Upper lobe of left lung (tissue), 6 donors: ENCODE data around the gene SMIM10L1. TPM values are rescaled to one million over a fixed set of nuclear protein-coding genes. Genes with fewer than 3 reads are reported as not detected.

Experiments
- ATAC-seq, 2 donors: fragments of 200-7000 bp; cut with Tn5 transposase; one replicate each; pipeline ENCODE4 v1.9.1; 2022; ENCODE audit warnings: mild to moderate bottlenecking in 2 of 2, moderate library complexity in 2 of 2; ENCODE audit not compliant: low FRiP score in 2 of 2
- DNase-seq, 2 donors: peaks; one replicate each; pipeline ENCODE4 v3.0.0-alpha.2; 2019 to 2020
- H3K27ac ChIP-seq, 4 donors: fragments of 200-600 bp; sonication (generic); one replicate each; pipeline ENCODE4 v1.5.1; 2016 to 2019
- H3K27me3 ChIP-seq, 4 donors: fragments of 200-600 bp; sonication (generic); one replicate each; pipeline ENCODE4 v1.5.1; 2017 to 2019
- H3K36me3 ChIP-seq, 4 donors: fragments of 200-600 bp; sonication (generic); one replicate each; pipeline ENCODE4 v1.5.1; 2016 to 2019
- H3K4me1 ChIP-seq, 4 donors: fragments of 200-600 bp; sonication (generic); one replicate each; pipeline ENCODE4 v1.5.1; 2018 to 2019
- H3K4me3 ChIP-seq, 4 donors: fragments of 200-600 bp; sonication (generic); one replicate each; pipeline ENCODE4 v1.5.1; 2017 to 2019; ENCODE audit warnings: mild to moderate bottlenecking in 2 of 4, moderate library complexity in 1 of 4
- H3K9me3 ChIP-seq, 4 donors: fragments of 200-600 bp; sonication (generic); one replicate each; pipeline ENCODE4 v1.5.1; 2018 to 2019
- CTCF ChIP-seq, 6 experiments: fragments of 450-650 bp in 4 of 6; fragments of 200-600 bp in 2 of 6; sonication (generic) in 2 of 6; IDR thresholded peaks; one replicate each; pipeline ENCODE4 v1.5.1; 2016 to 2019; ENCODE audit warnings: antibody characterized with exemption in 6 of 6
- EP300 ChIP-seq, 4 donors: sonication (generic); formaldehyde crosslinking; IDR thresholded peaks; one replicate each; pipeline ENCODE4 v1.5.1; 2017; ENCODE audit warnings: antibody characterized with exemption in 4 of 4, control low read depth in 2 of 4
- POLR2A ChIP-seq, 4 donors: fragments of 450-650 bp; IDR thresholded peaks; one replicate each; pipeline ENCODE4 v1.5.1; 2016 to 2017; ENCODE audit warnings: antibody characterized with exemption in 4 of 4, mild to moderate bottlenecking in 2 of 4
- POLR2AphosphoS5 ChIP-seq, 2 donors: sonication (generic); formaldehyde crosslinking; IDR thresholded peaks; one replicate each; pipeline ENCODE4 v1.5.1; 2017; ENCODE audit warnings: antibody characterized with exemption in 2 of 2
- WGBS, 2 donors: methylation state at CpG; one replicate each; pipeline ENCODE4 v1.1.5; 2017 to 2018; 5-methylcytosine and 5-hydroxymethylcytosine counted together
- total RNA-seq, 6 donors: library from RNA; depleted of rRNA in 4 of 6; stranded (reverse); fragments of >200 nt in 4 of 6; gene quantifications; one replicate each; pipeline versions ENCODE4 v1.1.0 to v1.2.1, GENCODE V29; 2016 to 2021
- donor health status: DM: no; HTN: no; CAD: no; lungs with moderate emphysema.
- donor health status: DM: no; HTN: yes; CAD: no; lungs with severe emphysema.

Gene SMIM10L1
- 1 to 10 TPM; 1.3 to 9.2 (median 8.1) TPM for total RNA-seq

GRCh38 chr12:11171145-11171968 is at the start of gene SMIM10L1:
Gene SMIM10L1 (plus strand): TSS chr12:11171194. CDS start chr12:11171357, 163 bp downstream.
- peak in 3 of 4 donors; percentile 67 to 81 (median 79) for TF ChIP-seq POLR2A (IDR thresholded peaks at IDR 0.05)
- no peak for TF ChIP-seq EP300 (IDR thresholded peaks at IDR 0.05)
- peak in 4 of 6 experiments; percentile 5 to 43 (median 28) for TF ChIP-seq CTCF (IDR thresholded peaks at IDR 0.05)
- TF ChIP-seq POLR2AphosphoS5 (IDR thresholded peaks at IDR 0.05): peak; percentile 70 to 81
- Histone ChIP-seq H3K36me3 (no peaks in the 10 kb centered on the region), H3K4me1 (peaks cover 23 to 35% (median 31%) of the 10 kb centered on the region in 4 donors), H3K27me3 (no peaks in the 10 kb centered on the region), H3K4me3 (peak within 1 kb of the TSS; percentile 66 to 89 (median 84)), H3K9me3 (no peaks in the 10 kb centered on the region), H3K27ac (peak within 1 kb of the TSS; percentile 94 to 99 (median 97))
- peak; percentile 95 to 96 for DNase-seq
- WGBS, 2 donors: 0 to 1% methylated on average over 14 to 69 of the region's 70 CpGs
- peak; percentile 98 to 100 for ATAC-seq

GRCh38 chr12:11130382-11130781 is 40.6 kb upstream of the SMIM10L1 start:
- H3K36me3 ChIP-seq: no peaks in the 10 kb centered on the region
- no peaks in the 10 kb centered on the region for H3K27me3 ChIP-seq
- no peak for TF ChIP-seq POLR2A (IDR thresholded peaks at IDR 0.05)
- no peak for TF ChIP-seq POLR2AphosphoS5 (IDR thresholded peaks at IDR 0.05)
- H3K27ac ChIP-seq: no peak overlapping the region
- H3K4me1 ChIP-seq: no peaks in the 10 kb centered on the region
- H3K4me3 ChIP-seq: no peak overlapping the region
- H3K9me3 ChIP-seq: no peaks in the 10 kb centered on the region
- DNase-seq: no peak
- ATAC-seq: no peak
- 100% methylated on average over 3 of the region's 3 CpGs for WGBS, 2 donors

GRCh38 chr12:11130999-11131398 is 40.0 kb upstream of the SMIM10L1 start:
- Histone ChIP-seq H3K4me1 (no peaks in the 10 kb centered on the region), H3K36me3 (no peaks in the 10 kb centered on the region), H3K27ac (no peak overlapping the region), H3K9me3 (no peaks in the 10 kb centered on the region), H3K4me3 (no peak overlapping the region), H3K27me3 (no peaks in the 10 kb centered on the region)
- DNase-seq: no peak
- TF ChIP-seq CTCF (IDR thresholded peaks at IDR 0.05): no peak
- no peak for TF ChIP-seq POLR2A (IDR thresholded peaks at IDR 0.05)
- WGBS, 2 donors: 81 to 92% methylated on average over 2 of the region's 2 CpGs
- no peak for ATAC-seq

- Histone ChIP-seq H3K27ac (no peak overlapping the region), H3K4me1 (no peaks in the 10 kb centered on the region), H3K9me3 (no peaks in the 10 kb centered on the region), H3K27me3 (no peaks in the 10 kb centered on the region), H3K4me3 (no peak overlapping the region), H3K36me3 (no peaks in the 10 kb centered on the region)
- DNase-seq: no peak
- ATAC-seq: no peak
- WGBS, 2 donors: 93 to 95% methylated on average over 2 of the region's 2 CpGs
- TF ChIP-seq EP300 (IDR thresholded peaks at IDR 0.05) (no peak), CTCF (IDR thresholded peaks at IDR 0.05) (no peak)
Measured at GRCh38 chr12:11133162-11133561, 37.8 kb upstream of the SMIM10L1 start.

GRCh38 chr12:11133816-11134215 is 37.2 kb upstream of the SMIM10L1 start:
- no peak for DNase-seq

More at GRCh38 chr12:11133816-11134215, 37.2 kb upstream of the SMIM10L1 start:
- H3K27me3 ChIP-seq: no peaks in the 10 kb centered on the region
- TF ChIP-seq EP300 (IDR thresholded peaks at IDR 0.05) (no peak), CTCF (IDR thresholded peaks at IDR 0.05) (no peak), POLR2AphosphoS5 (IDR thresholded peaks at IDR 0.05) (no peak)
- no peaks in the 10 kb centered on the region for H3K36me3 ChIP-seq
- 92% methylated on average over 2 of the region's 2 CpGs for WGBS, 2 donors
- no peak for ATAC-seq
- no peak overlapping the region for H3K4me3 ChIP-seq
- H3K4me1 ChIP-seq: no peaks in the 10 kb centered on the region
- H3K27ac ChIP-seq: no peak overlapping the region
- no peaks in the 10 kb centered on the region for H3K9me3 ChIP-seq
